Esophagus squamous epithelium (tissue), 4 donors: ENCODE data around the gene CTBP1.

Experiments used
- POLR2A ChIP-seq, 4 donors: fragments of 450-650 bp; IDR thresholded peaks; one replicate each; pipeline ENCODE4 v1.6.1; 2017; ENCODE audit warnings: antibody characterized with exemption in 4 of 4, mild to moderate bottlenecking in 4 of 4, moderate library complexity in 3 of 4
- TF ChIP-seq, protein P1 (sequence below), 6 experiments: fragments of 450-650 bp in 4 of 6; fragments of 200-600 bp in 2 of 6; sonication (generic) in 2 of 6; IDR thresholded peaks; one replicate each; pipeline ENCODE4 v1.5.1; 2016 to 2019; ENCODE audit warnings: antibody characterized with exemption in 6 of 6, mild to moderate bottlenecking in 4 of 6, moderate library complexity in 4 of 6

DNA sequence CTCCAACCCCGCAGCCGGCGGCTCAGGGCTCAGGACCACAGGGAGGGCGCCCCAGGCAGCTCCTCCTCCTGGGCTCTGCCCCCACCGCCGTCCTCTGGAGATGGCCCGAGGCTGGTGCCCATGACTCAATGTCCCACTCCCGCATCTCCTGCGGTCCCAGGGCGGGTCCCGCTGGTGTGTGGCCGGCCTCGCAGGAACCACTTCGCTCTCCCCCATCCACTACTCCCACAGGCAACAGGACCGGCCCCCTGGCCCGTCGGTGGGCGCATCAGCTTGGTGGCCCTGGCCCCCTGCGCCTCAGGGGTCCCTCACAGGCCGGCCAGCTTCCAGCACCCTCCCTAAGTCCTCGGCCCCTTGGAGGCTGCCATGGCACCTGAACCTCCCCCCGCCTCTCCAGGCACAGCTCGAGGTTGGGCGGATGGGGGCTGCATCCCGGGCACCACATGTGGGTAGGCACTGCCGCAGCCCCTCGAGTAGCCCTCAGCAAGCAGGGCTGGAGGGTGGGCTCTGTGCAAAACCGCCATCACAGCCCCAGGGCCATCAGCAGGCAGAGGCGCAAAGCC lies 53.7 kb downstream of the CTBP1 start:
- no peak for TF ChIP-seq POLR2A (IDR thresholded peaks at IDR 0.05)
- TF ChIP-seq, protein P1, sequence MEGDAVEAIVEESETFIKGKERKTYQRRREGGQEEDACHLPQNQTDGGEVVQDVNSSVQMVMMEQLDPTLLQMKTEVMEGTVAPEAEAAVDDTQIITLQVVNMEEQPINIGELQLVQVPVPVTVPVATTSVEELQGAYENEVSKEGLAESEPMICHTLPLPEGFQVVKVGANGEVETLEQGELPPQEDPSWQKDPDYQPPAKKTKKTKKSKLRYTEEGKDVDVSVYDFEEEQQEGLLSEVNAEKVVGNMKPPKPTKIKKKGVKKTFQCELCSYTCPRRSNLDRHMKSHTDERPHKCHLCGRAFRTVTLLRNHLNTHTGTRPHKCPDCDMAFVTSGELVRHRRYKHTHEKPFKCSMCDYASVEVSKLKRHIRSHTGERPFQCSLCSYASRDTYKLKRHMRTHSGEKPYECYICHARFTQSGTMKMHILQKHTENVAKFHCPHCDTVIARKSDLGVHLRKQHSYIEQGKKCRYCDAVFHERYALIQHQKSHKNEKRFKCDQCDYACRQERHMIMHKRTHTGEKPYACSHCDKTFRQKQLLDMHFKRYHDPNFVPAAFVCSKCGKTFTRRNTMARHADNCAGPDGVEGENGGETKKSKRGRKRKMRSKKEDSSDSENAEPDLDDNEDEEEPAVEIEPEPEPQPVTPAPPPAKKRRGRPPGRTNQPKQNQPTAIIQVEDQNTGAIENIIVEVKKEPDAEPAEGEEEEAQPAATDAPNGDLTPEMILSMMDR (IDR thresholded peaks at IDR 0.05) = no peak
